ENCODE measurements around the gene MMP7.
"Not testable (repeated sequence)": the region's sequence is repeated elsewhere in the genome, so short reads cannot be mapped to it uniquely, and the experiment has no call there.

The MMP7 gene

GRCh38 chr11:102538932-102539331 lies 8.4 kb upstream of the MMP7 start:
- no peak for DNase-seq (ENCODE audit: low read depth)

GRCh38 chr11:102534261-102534872 lies 3.8 kb upstream of the MMP7 start:
- no peak for DNase-seq (ENCODE audit: low read depth)

- DNase-seq (ENCODE audit: low read depth) = no peak
Observed at GRCh38 chr11:102528618-102529017, 1.9 kb downstream of the MMP7 start.

- no peak for DNase-seq (ENCODE audit: low read depth)
Observed at GRCh38 chr11:102527684-102528083, 2.9 kb downstream of the MMP7 start.

- no peak for DNase-seq (ENCODE audit: low read depth)
Observed at GRCh38 chr11:102527041-102527440, 3.5 kb downstream of the MMP7 start.

GRCh38 chr11:102523887-102524286 lies 6.7 kb downstream of the MMP7 start:
- no peak for DNase-seq (ENCODE audit: low read depth)

- DNase-seq (ENCODE audit: low read depth) = no peak
Observed at GRCh38 chr11:102523189-102523570, 7.4 kb downstream of the MMP7 start.

- no peak for DNase-seq (ENCODE audit: low read depth)
Observed at GRCh38 chr11:102522312-102523188, 8.0 kb downstream of the MMP7 start.

GRCh38 chr11:102521121-102521520 lies 9.4 kb downstream of the MMP7 start:
- no peak for DNase-seq (ENCODE audit: low read depth)

- DNase-seq (ENCODE audit: low read depth) = no peak
Observed at GRCh38 chr11:102520514-102520913, 10.0 kb downstream of the MMP7 start.

GRCh38 chr11:102518296-102519094 lies 12.1 kb downstream of the MMP7 start:
- DNase-seq (ENCODE audit: low read depth) = no peak

- DNase-seq (ENCODE audit: low read depth) = no peak
Observed at GRCh38 chr11:102517670-102518069, 12.9 kb downstream of the MMP7 start.

GRCh38 chr11:102516179-102516578 lies 14.4 kb downstream of the MMP7 start:
- DNase-seq (ENCODE audit: low read depth) = no peak

GRCh38 chr11:102513869-102514268 lies 16.7 kb downstream of the MMP7 start:
- no peak for DNase-seq (ENCODE audit: low read depth)

GRCh38 chr11:102510439-102511135 lies 20.0 kb downstream of the MMP7 start:
- no peak for DNase-seq (ENCODE audit: low read depth)

GRCh38 chr11:102502831-102503230 lies 27.7 kb downstream of the MMP7 start:
- DNase-seq (ENCODE audit: low read depth) = not testable (repeated sequence)

- no peak for DNase-seq (ENCODE audit: low read depth)
Observed at GRCh38 chr11:102500829-102501228, 29.7 kb downstream of the MMP7 start.

GRCh38 chr11:102499931-102500330 lies 30.6 kb downstream of the MMP7 start:
- DNase-seq (ENCODE audit: low read depth) = no peak

GRCh38 chr11:102499151-102499550 lies 31.4 kb downstream of the MMP7 start:
- DNase-seq (ENCODE audit: low read depth) = no peak

GRCh38 chr11:102497061-102497460 lies 33.5 kb downstream of the MMP7 start:
- DNase-seq (ENCODE audit: low read depth) = no peak

GRCh38 chr11:102495161-102496042 lies 35.1 kb downstream of the MMP7 start:
- DNase-seq (ENCODE audit: low read depth) = no peak

Measured in activated T-helper 1 cell treated with Interleukin-2 at 50 U/mL for 16 hours (primary cell).